Astrocyte (in vitro differentiated cells and primary cell): ENCODE measurements around the gene TNFRSF1B.

ENCODE experiments used
- CTCF ChIP-seq: IDR thresholded peaks from 2 replicates; pipeline ENCODE4 v1.5.1; 2011; ENCODE audit warnings: low read depth, mild to moderate bottlenecking, inconsistent platforms, low read length, moderate library complexity; ENCODE audit not compliant: insufficient read depth
- EZH2 ChIP-seq: IDR thresholded peaks from 2 replicates; pipeline ENCODE4 v1.6.1; 2012; ENCODE audit warnings: mild to moderate bottlenecking, low read length, inconsistent platforms; ENCODE audit not compliant: insufficient read depth

GRCh38 chr1:12148160-12148957 lies 18.4 kb upstream of the TNFRSF1B start:
- TF ChIP-seq CTCF (no peak), EZH2 (no peak)
